Measurements from ENCODE around the gene NSMCE4A. TPM values are rescaled to one million over a fixed set of nuclear protein-coding genes. Genes with fewer than 3 reads are reported as not detected.
"Not testable (repeated sequence)": the region's sequence is repeated elsewhere in the genome, so short reads cannot be mapped to it uniquely, and the experiment has no call there.

The NSMCE4A gene
- total and polyA plus RNA-seq, 2 experiments from 2014 or later: 76.4 to 82.5 TPM

GRCh38 chr10:121998462-121998861, 23.4 kb upstream of the NSMCE4A start:
- H3K27me3 ChIP-seq: no peaks in the 10 kb centered on the region
- peaks cover 22% of the 10 kb centered on the region for H3K4me1 ChIP-seq (ENCODE audit: low read depth)
- H3K36me3 ChIP-seq: no peaks in the 10 kb centered on the region
- H3K9me3 ChIP-seq (ENCODE audit: low read depth): no peaks in the 10 kb centered on the region
- no peak for TF ChIP-seq CTCF (IDR thresholded peaks at IDR 0.05; ENCODE audit: low read depth, low read length)
- H3K4me3 ChIP-seq: no peak overlapping the region
- peak in 1 of 2 donors; percentile 63 for DNase-seq (ENCODE audit: low read depth in 1 of 2, low spot score in 1 of 2)
- H3K27ac ChIP-seq: peak overlapping the region; percentile 79

- TF ChIP-seq CTCF (IDR thresholded peaks at IDR 0.05; ENCODE audit: low read depth, low read length): no peak
- H3K9me3 ChIP-seq (ENCODE audit: low read depth): no peaks in the 10 kb centered on the region
- H3K4me1 ChIP-seq (ENCODE audit: low read depth): peaks cover 24% of the 10 kb centered on the region
- H3K27me3 ChIP-seq: no peaks in the 10 kb centered on the region
- no peaks in the 10 kb centered on the region for H3K36me3 ChIP-seq
- peak in 1 of 2 donors; percentile 68 for DNase-seq (ENCODE audit: low read depth in 1 of 2, low spot score in 1 of 2)
- no peak overlapping the region for H3K4me3 ChIP-seq
- peak overlapping the region; percentile 6 for H3K27ac ChIP-seq
Observed at GRCh38 chr10:121994429-121994941, 19.5 kb upstream of the NSMCE4A start.

- not testable (repeated sequence) for H3K9me3 ChIP-seq (ENCODE audit: low read depth); DNase-seq (ENCODE audit: low read depth in 1 of 2, low spot score in 1 of 2); H3K27me3 ChIP-seq; H3K4me3 ChIP-seq; H3K27ac ChIP-seq; H3K36me3 ChIP-seq
- H3K4me1 ChIP-seq (ENCODE audit: low read depth): peaks cover 20% of the 10 kb centered on the region
Observed at GRCh38 chr10:121991727-121992126, 16.7 kb upstream of the NSMCE4A start.

GRCh38 chr10:121990015-121990677, 15.1 kb upstream of the NSMCE4A start:
- no peak for DNase-seq (ENCODE audit: low read depth in 1 of 2, low spot score in 1 of 2)
- Histone ChIP-seq H3K9me3 (ENCODE audit: low read depth) (no peaks in the 10 kb centered on the region), H3K36me3 (no peaks in the 10 kb centered on the region), H3K4me3 (no peak overlapping the region), H3K27me3 (no peaks in the 10 kb centered on the region), H3K4me1 (ENCODE audit: low read depth) (peaks cover 16% of the 10 kb centered on the region), H3K27ac (no peak overlapping the region)
- TF ChIP-seq CTCF (IDR thresholded peaks at IDR 0.05; ENCODE audit: low read depth, low read length): no peak

- Histone ChIP-seq H3K27me3 (no peaks in the 10 kb centered on the region), H3K4me1 (ENCODE audit: low read depth) (peaks cover 4% of the 10 kb centered on the region), H3K4me3 (no peak within 1 kb of the TSS), H3K27ac (no peak within 1 kb of the TSS), H3K9me3 (ENCODE audit: low read depth) (no peaks in the 10 kb centered on the region), H3K36me3 (no peaks in the 10 kb centered on the region)
- DNase-seq (ENCODE audit: low read depth in 1 of 2, low spot score in 1 of 2): no peak
- no peak for TF ChIP-seq CTCF (IDR thresholded peaks at IDR 0.05; ENCODE audit: low read depth, low read length)
Observed at GRCh38 chr10:121988361-121989324, 13.6 kb upstream of the NSMCE4A start, which contains the start of gene TACC2. Gene TACC2 (plus strand): TSS chr10:121989163. CDS start chr10:122021982, 32,819 bp downstream.

All from cardiac muscle cell (in vitro differentiated cells and primary cell).